Limb (tissue), 2 donors: ENCODE data around the gene ALKBH1.
"Not testable (repeated sequence)": the region's sequence is repeated elsewhere in the genome, so short reads cannot be mapped to it uniquely, and the experiment has no call there.

Experiments used
- DNase-seq, 2 donors: peaks; one replicate each; pipeline ENCODE4 v3.0.0-alpha.2; 2016; ENCODE audit errors: extremely low spot score in 2 of 2

ALKBH1 gene, protein sequence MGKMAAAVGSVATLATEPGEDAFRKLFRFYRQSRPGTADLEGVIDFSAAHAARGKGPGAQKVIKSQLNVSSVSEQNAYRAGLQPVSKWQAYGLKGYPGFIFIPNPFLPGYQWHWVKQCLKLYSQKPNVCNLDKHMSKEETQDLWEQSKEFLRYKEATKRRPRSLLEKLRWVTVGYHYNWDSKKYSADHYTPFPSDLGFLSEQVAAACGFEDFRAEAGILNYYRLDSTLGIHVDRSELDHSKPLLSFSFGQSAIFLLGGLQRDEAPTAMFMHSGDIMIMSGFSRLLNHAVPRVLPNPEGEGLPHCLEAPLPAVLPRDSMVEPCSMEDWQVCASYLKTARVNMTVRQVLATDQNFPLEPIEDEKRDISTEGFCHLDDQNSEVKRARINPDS

DNA sequence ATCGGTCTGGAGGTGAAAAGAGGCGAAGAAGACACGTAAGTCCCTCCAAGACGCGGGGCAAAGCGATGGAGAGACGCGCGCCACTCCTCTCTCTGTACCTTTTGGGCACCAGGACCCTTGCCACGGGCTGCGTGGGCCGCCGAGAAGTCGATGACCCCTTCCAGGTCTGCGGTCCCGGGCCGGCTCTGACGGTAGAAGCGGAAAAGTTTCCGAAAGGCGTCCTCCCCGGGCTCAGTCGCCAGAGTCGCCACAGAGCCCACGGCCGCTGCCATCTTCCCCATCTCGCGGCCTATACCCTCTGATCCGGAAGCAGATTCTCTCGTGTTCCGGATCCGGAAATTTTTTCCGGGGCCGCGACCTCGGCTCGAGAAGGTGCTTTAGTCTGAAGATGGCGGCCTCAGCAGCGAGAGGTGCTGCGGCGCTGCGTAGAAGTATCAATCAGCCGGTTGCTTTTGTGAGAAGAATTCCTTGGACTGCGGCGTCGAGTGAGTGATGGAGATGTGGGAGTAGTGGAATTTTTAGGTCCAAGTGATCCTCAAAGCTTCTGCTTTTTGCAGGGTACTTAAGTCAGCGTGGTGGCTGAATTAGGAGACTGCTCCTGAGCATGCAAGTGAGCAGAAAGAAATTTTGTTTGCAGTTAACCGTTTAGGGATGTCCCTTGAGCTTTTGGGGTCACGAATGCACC, at the start of gene ALKBH1, which contains the start of gene SLIRP:
ALKBH1 (minus strand) TSS at position 300 of the 685 bp plus-strand sequence; CDS start at position 281, 19 bp downstream.
SLIRP (plus strand) TSS at position 380 of the 685 bp plus-strand sequence; CDS start at position 389, 9 bp downstream.
- peak; percentile 91 for DNase-seq

DNA sequence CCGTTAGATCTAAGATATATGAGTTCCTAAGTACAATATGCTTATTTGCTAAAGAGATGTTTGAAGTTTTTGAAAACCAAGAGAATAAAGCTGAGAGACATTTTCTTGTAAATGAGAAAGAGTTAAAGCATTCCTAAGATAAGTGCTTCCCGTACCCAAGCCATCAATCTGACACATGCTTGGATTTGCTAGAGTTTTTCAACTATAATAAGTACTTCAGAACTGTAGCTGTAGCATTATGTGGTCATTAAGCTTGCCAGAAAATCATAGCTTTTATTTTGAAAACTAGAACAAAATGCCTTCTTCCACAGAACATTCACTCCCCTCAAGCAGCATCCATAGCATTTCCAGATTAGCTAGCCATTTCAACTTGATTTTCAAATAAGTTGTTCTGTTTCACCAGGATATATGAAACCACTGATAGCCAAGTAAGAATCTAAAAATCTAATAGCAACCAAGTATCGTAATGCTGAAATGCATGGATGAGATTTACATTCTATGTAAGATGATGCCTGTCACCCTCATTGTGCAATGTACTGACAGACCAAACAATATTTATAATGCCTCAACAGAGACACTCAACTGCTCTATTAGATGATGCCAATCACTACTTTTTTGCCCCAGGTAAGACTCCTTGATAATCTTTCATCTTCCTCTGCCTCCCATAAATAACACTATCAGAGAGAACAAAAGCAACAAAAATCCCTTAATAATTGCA, 45.1 kb upstream of the ALKBH1 start:
- DNase-seq: no peak

DNA sequence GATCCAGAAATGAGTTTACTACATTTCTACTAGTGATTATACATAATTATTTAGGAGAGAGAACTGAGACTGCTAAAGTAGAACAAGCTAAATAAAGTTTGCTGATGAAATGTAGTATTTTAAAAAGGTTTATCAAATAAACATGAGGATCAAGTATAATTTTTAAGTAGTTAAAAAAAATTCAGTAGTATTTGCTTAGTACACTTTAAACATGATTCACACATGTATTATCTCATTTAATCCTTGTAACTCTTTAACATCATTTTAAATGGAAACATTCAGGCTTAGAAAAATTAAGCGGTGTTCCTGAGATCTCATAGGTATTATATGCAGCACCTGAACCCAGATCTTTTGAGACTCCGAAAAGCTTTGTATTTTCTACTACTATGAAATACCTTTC, 44.4 kb upstream of the ALKBH1 start:
- DNase-seq: no peak

DNA sequence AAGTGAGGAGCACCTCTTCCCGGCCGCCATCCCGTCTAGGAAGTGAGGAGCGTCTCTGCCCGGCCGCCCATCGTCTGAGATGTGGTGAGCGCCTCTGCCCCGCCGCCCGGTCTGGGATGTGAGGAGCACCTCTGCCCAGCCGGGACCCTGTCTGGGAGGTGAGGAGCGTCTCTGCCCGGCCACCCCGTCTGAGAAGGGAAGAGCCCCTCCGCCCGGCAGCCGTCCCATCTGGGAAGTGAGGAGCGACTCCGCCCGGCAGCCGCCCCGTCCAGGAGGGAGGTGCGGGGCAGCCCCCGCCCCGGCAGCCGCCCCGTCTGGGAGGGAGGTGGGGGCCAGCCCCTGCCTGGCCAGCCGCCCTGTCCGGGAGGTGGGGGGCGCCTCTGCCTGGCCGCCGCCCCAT, 39.6 kb upstream of the ALKBH1 start:
- not testable (repeated sequence) for DNase-seq

DNA sequence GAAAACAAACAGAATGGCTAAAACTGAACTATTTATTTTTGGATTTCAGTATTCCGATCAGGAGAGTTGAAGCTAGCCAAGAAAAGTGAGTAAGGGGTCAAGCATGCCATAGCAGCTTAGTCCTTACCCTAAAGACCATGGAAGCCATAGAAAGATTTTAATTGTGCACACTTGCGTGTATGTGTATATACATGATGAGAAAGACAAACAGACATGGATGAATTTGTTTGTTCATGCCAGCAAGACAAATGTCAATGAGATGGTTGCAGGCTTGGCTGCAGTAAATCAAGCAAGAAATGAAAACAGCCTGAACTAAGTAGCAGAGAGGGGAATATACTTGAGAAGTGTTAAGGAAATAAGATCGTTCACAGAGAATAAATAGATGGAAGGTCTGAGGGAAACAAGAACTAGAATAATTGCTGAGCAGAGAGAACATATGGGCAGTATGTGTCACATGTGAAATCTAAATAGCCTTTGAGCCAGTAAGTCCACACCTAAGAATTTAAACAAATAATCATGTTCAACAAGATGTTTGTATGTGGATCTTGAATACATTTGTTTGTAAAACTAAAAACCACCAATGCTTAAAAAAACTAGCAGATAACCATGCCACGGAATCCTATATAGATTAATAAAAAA, 38.4 kb upstream of the ALKBH1 start:
- DNase-seq: no peak

DNA sequence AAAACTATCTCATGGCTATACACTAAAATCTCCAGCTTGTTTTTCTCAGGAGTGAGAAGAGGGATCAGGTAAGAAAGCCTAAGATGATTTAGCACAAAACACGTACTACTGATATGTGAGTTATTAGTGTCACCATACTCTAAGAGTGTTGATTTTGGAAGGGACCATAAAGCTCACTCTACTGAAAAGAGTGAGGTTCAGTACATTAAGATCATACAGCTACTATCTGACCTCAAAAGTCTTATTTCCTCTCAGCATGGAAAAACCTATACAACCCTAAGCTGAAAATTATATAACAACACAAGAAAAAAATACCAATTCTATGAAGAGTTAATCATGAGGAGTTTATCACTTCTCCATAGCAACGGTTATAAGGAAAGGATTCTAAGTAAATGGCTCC, 33.6 kb upstream of the ALKBH1 start:
- no peak for DNase-seq

DNA sequence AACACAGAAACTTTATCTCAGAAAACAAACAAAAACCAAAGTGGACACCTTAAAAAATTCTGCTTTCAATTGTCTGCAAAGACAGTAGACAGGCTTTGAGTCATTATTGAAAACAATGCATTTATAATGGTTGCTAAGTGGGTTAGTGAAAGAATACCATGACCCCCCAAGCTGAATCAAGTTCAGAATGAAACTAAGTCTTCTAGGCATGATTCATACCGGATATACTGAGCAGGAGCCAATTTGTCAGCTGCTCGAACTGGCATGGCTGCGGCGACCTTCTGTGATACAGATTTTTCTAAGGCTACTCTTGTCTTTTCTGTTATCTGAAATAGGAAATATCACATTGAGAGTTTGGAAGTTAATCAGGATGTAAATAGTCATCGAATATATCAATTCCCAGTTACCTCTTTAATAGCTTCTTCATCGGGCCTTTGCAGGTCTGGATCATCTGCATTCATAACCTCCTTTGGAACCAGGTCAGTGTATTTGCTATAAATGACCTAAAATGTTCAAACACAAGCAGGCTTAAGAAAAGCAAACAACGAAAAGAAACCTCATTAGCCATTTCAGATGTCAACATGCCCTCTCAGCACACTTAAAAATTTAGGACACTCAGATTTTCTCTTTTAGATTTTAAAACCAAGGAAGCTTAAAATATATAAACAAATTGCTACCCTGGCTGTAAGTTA, 30.9 kb upstream of the ALKBH1 start:
- no peak for DNase-seq

DNA sequence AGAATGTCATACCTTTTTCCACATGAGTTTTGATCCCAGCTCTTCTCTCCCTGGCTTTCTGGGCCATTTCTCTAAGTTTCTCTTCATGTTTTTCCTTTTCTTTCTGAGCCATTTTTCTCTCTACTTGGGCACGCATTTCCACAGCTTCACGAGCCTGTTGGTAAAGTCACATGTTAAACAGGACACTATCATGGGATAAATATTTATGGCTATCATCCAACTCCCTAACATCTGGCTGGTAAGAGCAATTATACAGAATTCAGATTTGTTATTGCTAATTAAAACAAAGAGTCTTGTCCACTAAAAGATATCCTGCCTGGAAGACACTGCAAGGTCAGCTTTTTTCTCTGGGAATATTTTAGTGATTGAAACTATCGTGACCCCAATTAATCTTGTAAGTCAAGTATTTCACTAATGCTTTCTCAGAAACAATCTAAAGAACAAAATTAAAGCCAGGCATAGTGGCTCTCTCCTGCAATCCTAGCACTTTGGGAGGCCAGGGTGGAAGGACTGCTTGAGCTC, 23.2 kb upstream of the ALKBH1 start:
- no peak for DNase-seq

DNA sequence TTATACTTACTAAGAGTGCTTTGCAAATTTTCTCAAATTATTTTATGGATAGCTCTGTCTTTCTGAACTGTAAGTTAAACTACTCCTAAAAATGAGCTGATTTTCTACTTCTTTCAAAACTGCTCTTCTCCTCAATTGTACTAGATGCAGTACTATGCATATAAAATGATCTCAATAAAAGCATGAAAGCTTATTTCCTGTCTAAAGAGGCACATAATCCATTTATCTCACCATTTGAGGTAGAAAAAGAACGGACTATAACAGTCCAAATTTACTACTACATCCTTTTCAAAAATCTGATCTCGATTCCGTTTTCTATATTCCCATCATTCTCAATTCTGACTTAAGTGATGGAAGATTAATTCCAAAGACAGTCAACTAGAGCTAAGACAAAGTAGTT, 14.5 kb upstream of the ALKBH1 start:
- no peak for DNase-seq

DNA sequence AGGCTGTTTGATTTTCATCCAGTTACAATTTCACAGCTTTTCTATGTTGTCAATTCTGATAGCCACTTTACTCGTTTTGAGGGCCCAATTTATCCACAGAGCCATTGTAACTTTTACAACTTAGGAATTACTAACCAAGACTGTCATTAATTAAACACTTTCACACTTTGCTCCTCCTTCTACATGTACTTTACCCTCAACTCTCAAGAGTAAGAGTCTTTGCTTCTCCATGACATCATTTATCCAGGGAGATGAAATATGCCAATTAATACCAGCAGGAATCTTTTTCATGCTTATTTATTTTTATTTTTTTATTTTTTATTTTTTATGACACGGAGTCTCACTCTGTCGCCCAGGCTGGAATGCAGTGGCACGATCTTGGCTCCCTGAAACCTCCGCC, 13.6 kb upstream of the ALKBH1 start:
- DNase-seq: no peak

DNA sequence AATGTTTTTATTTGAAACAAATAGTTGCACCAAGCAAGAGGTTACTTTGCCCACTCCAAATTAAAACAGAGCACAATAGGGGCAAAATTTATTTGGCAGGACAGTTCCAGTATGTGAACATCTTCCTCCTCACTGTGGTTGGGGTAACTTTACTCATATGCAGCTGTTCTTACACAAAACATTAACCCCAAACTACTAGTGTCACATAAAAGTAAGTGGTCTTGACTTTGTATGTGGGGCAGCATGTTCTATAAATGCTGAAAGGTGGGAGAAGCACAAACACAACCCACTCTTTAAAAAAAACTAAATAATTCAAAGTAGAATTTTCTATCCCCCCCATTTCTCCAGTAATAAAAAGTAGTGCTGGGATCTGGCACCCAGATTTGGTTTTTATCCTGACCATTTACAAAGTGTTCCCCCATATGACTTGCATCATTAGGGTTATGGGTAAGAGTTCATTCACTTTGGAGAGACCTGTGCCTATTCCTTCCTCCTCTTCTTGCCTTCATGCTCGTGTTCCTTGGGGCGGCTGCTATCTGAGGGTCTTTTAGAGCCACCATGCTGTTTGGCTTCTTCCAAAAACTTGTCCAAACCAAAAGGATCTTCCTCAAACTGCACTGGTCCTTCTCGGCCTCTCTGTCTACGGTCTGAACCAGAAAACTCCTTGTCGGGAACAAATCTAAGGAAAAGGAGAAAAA, 9.9 kb upstream of the ALKBH1 start:
- no peak for DNase-seq

DNA sequence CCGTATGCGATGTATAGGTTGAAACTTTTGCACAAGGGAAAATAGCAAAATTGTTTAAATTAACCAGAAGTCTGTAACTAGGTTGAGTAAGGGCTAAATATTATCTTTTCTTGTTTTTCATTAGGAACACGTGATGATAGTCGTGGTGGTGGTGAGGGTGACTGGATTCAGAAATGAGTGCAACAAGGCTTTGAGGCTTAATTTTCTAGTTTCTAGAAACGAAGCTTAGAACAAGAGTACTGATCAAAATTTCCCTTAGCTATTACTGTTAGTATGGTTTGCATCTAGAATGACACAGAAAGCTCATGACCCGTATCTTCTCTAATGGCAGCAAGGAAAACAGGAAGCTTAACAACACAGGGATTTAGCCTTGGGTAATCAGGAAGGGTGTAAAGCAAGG, 7.1 kb upstream of the ALKBH1 start:
- no peak for DNase-seq

DNA sequence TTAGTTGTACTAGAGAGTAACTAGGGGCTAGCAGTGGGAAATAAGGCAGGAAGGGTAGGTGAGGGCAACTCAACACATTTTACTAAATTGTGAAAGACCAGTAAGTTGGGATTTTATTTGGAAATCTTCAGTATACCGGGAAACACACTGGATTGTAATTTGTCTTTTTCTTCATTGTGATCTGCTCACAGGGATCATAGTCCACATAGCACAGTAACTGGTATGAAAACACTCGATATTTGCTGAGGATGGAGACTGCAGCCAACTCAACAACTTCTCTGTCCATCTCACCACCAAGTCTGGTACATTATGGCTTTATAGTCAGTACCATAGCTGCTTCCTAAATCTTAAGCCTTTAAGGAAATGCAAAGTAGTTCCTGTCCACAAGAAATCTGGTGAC, 2.5 kb upstream of the ALKBH1 start:
- no peak for DNase-seq

DNA sequence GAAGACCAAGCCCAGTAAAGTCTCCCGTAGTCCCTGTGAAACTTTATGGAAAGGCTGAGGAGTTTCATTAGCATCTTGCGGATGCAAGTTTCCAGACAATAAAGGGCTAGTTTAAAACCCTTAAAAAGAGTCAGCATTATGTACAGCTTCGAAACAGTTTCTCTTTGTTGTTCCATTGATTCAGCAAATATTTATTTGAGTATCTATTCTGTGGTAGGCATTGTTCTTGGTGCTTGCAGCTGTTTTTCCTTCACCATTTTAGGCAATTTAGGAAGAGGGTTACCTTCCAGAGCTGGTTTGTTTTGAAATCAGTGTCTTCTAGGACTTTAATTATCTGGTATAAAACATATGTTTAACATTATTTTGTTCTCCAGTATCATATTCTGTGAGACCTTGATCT, 1.6 kb upstream of the ALKBH1 start:
- no peak for DNase-seq

DNA sequence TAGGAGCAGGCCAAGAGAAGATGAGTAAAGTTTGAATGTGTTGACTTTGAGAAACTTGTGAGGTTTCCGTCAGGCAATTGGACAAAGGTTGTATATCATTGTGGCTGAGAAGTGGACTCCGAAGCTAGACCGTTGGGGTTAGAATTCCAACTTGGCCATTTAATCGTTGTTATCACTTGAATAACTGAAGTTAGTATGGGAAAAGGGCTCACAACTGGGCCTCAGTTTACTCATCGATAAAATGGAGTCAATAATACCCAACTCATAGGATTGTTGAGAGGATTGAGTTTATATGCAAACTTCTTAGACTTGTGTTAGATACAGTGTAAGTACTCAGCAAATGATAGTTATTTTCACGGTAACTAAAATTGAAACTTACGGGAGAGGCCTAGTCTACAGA, 926 bp upstream of the ALKBH1 start:
- no peak for DNase-seq

DNA sequence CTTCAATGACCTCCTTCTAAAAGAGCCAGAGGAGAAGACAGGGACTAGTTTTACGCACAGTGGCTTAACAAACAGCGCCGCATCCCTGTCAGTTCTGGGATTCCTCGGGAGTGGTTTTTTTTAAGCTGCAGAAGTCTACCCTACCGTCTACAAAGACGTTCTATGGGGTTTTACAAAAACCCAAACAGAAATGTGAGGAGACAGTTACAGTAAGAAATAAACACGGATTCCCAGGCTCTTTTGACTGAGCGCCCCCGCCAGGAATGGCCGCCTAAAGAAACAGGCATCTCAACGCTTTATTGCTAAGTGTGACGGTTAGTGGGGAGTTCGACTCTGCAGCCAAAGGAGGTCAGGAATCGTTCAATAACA, 484 bp downstream of the ALKBH1 start:
- peak in 1 of 2 donors; percentile 37 for DNase-seq

DNA sequence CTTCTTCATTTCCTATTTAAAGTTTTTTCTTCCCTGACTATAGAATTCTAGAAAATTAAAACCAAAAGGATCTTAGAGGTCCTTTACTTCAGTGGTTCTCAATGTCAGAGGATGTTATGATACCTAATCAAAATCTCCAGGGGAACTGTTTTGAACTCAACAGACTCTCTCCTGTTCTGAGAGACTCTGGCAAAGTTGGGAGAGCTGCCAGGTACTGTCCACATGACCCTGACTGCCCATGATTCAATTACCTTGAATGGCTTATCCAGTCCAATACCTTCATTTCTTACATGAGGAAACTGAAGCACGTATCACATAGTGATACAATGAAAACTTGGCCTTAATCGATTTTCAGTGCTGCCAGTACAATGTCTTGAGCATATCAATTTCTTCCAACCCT, 16.6 kb downstream of the ALKBH1 start:
- no peak for DNase-seq

DNA sequence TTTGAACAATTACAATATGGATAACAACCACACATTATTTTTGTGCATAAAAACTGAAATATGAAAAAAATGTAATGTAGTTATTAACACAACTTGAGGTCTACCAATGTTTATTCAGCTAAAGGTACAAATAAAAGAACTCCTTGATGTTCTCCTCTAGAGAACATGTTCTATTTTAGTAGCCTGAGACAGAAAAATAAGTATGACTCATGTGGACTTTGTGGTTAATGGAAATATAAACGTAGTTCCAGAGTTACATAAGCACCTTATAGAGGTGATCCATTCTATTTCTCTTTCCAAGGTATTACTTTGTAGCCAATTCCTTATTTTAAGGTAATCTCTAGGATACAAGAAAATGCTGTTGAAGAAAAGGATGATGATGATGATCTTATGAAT, 25.7 kb downstream of the ALKBH1 start:
- DNase-seq: no peak

DNA sequence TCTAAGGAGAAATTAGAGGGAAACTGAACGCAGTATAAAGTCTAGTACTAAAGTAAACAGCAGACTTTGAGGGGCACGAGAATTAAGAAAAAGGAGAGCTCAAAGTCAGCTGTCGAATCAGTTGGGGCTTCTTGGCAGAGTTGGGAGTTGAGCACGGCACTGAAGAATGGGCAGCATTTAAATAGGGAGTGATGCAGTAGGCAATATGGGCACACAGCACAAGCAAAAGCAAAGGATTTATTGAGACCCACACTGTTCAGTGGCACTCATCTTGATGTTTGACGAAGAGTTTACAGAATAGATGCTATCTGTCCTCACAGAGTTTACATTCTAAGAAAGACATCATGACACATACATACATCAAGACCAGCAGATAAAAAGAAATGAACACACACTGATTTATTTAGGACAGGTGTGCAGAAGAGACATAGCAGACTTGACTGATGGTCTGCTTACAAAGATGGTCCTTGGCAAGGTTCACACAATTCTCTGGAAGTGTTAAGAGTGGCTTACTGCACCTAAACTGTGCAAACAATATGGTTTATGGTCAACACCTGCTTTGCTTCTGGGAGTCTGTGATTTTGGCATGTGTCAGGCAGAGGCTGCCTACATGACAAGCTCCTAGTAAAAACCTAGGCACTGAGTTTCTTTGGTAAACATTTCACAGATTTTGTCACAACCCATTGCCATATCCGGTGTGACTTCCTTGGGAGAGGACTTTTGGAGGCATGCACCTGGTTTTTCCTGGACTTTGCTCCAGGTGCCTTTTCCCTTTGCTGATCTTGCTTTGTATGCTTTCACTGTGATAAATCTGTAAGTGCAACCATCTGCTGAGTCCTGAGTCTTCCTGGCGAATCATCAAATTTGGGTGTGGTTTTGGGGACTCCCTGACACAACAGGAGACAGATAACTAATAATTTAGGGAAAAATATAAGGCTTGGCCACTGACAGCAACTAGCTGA, 26.3 kb downstream of the ALKBH1 start:
- no peak for DNase-seq
